Activated B cell treated with CpG ODN at 0.5 μM for 24 hours (primary cell): Measurements from ENCODE around the gene PGF. TPM values are rescaled to one million over a fixed set of nuclear protein-coding genes. Genes with fewer than 3 reads are reported as not detected.
A peak's percentile ranks its signal among the peaks of the same experiment; 100 is the strongest.

Source experiments
- ATAC-seq: fragments of 200-7000 bp; cut with Tn5 transposase; one replicate; pipeline ENCODE4 v1.10.0; 2021; ENCODE audit warnings: low read depth, mild to moderate bottlenecking, moderate library complexity
- CTCF ChIA-PET: fragments of 350-600 bp; sonication (Branson Sonifier 250); formaldehyde crosslinking; loops from one replicate; lab custom pipeline; 2021; ENCODE audit warnings: antibody characterized with exemption; lab: Charles Lee
- POLR2A ChIA-PET: fragments of 350-600 bp; sonication (Branson Sonifier 250); formaldehyde crosslinking; loops from one replicate; lab custom pipeline; 2021; ENCODE audit warnings: antibody characterized with exemption; lab: Charles Lee
- DNase-seq: peaks from one replicate; pipeline ENCODE4 v3.0.0; 2022
- H3K27ac Mint-ChIP-seq: one replicate; pipeline ENCODE4 v1.8.0; 2020; ENCODE audit warnings: mixed read lengths
- H3K27me3 Mint-ChIP-seq: one replicate; pipeline ENCODE4 v1.8.0; 2021; ENCODE audit warnings: mixed read lengths
- H3K36me3 Mint-ChIP-seq: one replicate; pipeline ENCODE4 v1.8.0; 2021; ENCODE audit warnings: low read depth, mixed read lengths
- H3K4me1 Mint-ChIP-seq: one replicate; pipeline ENCODE4 v1.8.0; 2021; ENCODE audit warnings: mixed read lengths
- H3K4me3 Mint-ChIP-seq: one replicate; pipeline ENCODE4 v1.8.0; 2020; ENCODE audit warnings: mild to moderate bottlenecking, mixed read lengths
- H3K9me3 Mint-ChIP-seq: one replicate; pipeline ENCODE4 v1.8.0; 2020; ENCODE audit warnings: mixed read lengths
- intact Hi-C: fragments of 100-400 bp; cut with micrococcal nuclease; formaldehyde crosslinking; loops from one replicate; pipeline ENCODE4 v1.15.1; 2024
- total RNA-seq: library from RNA; stranded (reverse); gene quantifications from 2 replicates; pipeline ENCODE4 v1.2.3, GENCODE V29; 2022
- TF ChIP-seq, protein P1 (sequence below): fragments of 200-600 bp; IDR thresholded peaks from one replicate; pipeline ENCODE4 v1.8.0; 2022; ENCODE audit warnings: antibody characterized with exemption, mild to moderate bottlenecking

PGF gene
- total RNA-seq = not detected in 2 replicates

GRCh38 chr14:74955229-74956026 is at the start of gene PGF:
TSS of gene PGF (minus strand) at chr14:74955597. CDS start at chr14:74955242, 355 bp downstream.
- peaks cover 9% of the 10 kb centered on the region for H3K27me3 Mint-ChIP-seq
- H3K36me3 Mint-ChIP-seq = no peaks in the 10 kb centered on the region
- CTCF ChIA-PET = no interaction called here
- H3K4me1 Mint-ChIP-seq = no peaks in the 10 kb centered on the region
- no peaks in the 10 kb centered on the region for H3K9me3 Mint-ChIP-seq
- DNase-seq (peak; percentile 50), ATAC-seq (peak; percentile 79)
- POLR2A ChIA-PET = interaction anchor here (1.6 kb wide), 1 partner anchor 15 kb away, joined by 4 read pairs; no protein-coding TSS in a partner anchor
- TF ChIP-seq, protein P1, sequence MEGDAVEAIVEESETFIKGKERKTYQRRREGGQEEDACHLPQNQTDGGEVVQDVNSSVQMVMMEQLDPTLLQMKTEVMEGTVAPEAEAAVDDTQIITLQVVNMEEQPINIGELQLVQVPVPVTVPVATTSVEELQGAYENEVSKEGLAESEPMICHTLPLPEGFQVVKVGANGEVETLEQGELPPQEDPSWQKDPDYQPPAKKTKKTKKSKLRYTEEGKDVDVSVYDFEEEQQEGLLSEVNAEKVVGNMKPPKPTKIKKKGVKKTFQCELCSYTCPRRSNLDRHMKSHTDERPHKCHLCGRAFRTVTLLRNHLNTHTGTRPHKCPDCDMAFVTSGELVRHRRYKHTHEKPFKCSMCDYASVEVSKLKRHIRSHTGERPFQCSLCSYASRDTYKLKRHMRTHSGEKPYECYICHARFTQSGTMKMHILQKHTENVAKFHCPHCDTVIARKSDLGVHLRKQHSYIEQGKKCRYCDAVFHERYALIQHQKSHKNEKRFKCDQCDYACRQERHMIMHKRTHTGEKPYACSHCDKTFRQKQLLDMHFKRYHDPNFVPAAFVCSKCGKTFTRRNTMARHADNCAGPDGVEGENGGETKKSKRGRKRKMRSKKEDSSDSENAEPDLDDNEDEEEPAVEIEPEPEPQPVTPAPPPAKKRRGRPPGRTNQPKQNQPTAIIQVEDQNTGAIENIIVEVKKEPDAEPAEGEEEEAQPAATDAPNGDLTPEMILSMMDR = no peak
- no peak within 1 kb of the TSS for H3K27ac Mint-ChIP-seq
- intact Hi-C loops = loop anchor here (1.0 to 2.0 kb wide), 2 partner anchors 8 to 13 kb away; no protein-coding TSS in a partner anchor
- peak within 1 kb of the TSS; percentile 41 for H3K4me3 Mint-ChIP-seq

DNA sequence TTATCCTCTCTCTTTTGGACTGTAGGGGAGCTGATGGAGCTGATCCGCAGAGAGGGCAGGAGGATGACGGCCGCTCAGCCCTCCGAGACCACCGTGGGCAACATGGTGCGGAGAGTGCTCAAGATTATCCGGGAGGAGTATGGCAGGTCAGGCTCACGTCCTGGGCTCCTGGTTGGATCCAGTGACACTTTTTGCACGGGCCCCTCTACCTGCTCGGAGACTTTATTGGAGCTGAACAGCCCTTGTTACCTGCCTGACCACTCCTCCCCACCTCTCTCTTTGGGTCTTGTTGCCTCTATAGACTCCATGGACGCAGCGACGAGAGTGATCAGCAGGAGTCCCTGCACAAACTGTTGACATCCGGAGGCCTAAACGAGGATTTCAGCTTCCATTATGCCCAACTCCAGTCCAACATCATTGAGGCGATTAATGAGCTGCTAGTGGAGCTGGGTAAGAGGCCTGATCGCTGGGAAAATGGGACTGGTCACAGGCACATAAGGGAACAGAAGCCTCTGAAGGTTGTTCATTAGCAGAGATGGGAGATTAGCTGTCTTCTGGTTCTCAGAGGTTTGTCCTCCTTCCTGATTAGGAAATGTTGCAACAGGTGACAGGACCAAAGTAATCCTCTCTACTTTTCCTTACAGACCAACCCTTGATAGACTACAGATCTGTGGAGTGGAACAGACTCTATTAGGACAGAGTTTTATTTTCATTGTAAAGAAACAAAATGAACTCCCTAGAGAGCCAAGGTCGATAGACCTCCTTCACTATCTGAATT is 48.0 kb upstream of the PGF start:
- H3K27ac Mint-ChIP-seq = peak overlapping the region; percentile 96
- DNase-seq = no peak
- TF ChIP-seq, protein P1 = no peak
- intact Hi-C loops = loop anchor here (2.0 to 5.0 kb wide), 5 partner anchors 41 to 1149 kb away; partner anchors contain the start of genes DLST, ERG28, GPATCH2L and MLH3
- ChIA-PET POLR2A (interaction anchor here (0.5 to 1.6 kb wide), 5 partner anchors 41 to 240 kb away, joined by 3 to 7 read pairs (median 4); partner anchors contain the start of genes ACYP1, RPS6KL1 and YLPM1), CTCF (interaction anchor here (1.5 to 2.9 kb wide), 2 partner anchors 57 to 142 kb away, joined by 5 to 9 read pairs; no protein-coding TSS in a partner anchor)
- peaks cover 49% of the 10 kb centered on the region for H3K36me3 Mint-ChIP-seq
- no peak for ATAC-seq
- H3K4me1 Mint-ChIP-seq = peaks cover 25% of the 10 kb centered on the region
- H3K9me3 Mint-ChIP-seq = no peaks in the 10 kb centered on the region
- H3K27me3 Mint-ChIP-seq = no peaks in the 10 kb centered on the region
- H3K4me3 Mint-ChIP-seq = peak overlapping the region; percentile 99

- TF ChIP-seq, protein P1 = no peak
- H3K4me1 Mint-ChIP-seq = peaks cover 25% of the 10 kb centered on the region
- H3K36me3 Mint-ChIP-seq = peaks cover 40% of the 10 kb centered on the region
- H3K27ac Mint-ChIP-seq = peak within 1 kb of the TSS; percentile 96
- intact Hi-C loops = loop anchor here (1.0 to 5.0 kb wide), 11 partner anchors 40 to 1150 kb away; partner anchors contain the start of genes AREL1, DLST, ERG28 and FCF1
- ChIA-PET CTCF (interaction anchor here (1.5 to 2.9 kb wide), 2 partner anchors 57 to 141 kb away, joined by 5 to 9 read pairs; no protein-coding TSS in a partner anchor), POLR2A (interaction anchor here (0.5 to 1.6 kb wide), 5 partner anchors 40 to 239 kb away, joined by 3 to 7 read pairs (median 4); partner anchors contain the start of genes ACYP1, RPS6KL1 and YLPM1)
- peak within 1 kb of the TSS; percentile 99 for H3K4me3 Mint-ChIP-seq
- H3K27me3 Mint-ChIP-seq = no peaks in the 10 kb centered on the region
- ATAC-seq (peak; percentile 96), DNase-seq (peak; percentile 97)
- H3K9me3 Mint-ChIP-seq = no peaks in the 10 kb centered on the region
These were observed 47.2 kb upstream of the PGF start, which contains the start of gene EIF2B2 for GRCh38 chr14:75002392-75003249. TSS of gene EIF2B2 (plus strand) at chr14:75002921. CDS start at chr14:75002991, 70 bp downstream.

DNA sequence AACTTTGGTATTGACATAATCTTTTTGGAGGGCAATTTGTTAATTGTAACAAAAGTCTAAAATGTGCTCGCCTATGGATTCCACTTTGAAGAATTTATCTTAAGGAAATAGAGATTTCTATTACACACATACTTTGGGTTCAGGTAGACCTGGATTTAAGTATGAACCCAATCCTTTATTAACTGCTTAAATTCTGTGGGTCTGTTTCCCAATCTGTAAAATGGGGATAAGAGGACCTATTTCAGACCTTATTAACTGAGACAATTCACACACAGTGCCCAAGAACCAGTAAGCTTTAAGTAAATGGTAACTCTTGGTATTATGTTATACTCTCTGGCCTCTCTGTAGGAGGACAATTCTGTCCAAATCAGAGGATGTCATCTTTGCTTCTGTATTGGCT is 46.5 kb upstream of the PGF start:
- Mint-ChIP-seq H3K36me3 (peaks cover 33% of the 10 kb centered on the region), H3K4me1 (peaks cover 25% of the 10 kb centered on the region), H3K9me3 (no peaks in the 10 kb centered on the region), H3K27ac (peak overlapping the region; percentile 96), H3K27me3 (no peaks in the 10 kb centered on the region), H3K4me3 (peak overlapping the region; percentile 99)
- DNase-seq (no peak), ATAC-seq (no peak)
- ChIA-PET POLR2A (interaction anchor here (0.6 kb wide), 1 partner anchor 125 kb away, joined by 3 read pairs; the partner anchor contains the start of gene NEK9), CTCF (interaction anchor here (2.9 kb wide), 1 partner anchor 141 kb away, joined by 9 read pairs; no protein-coding TSS in a partner anchor)
- TF ChIP-seq, protein P1 = no peak
- intact Hi-C loops = loop anchor here (1.0 to 5.0 kb wide), 11 partner anchors 40 to 1150 kb away; partner anchors contain the start of genes AREL1, DLST, ERG28 and FCF1
